Caco-2 (cell line): Measurements from ENCODE around the gene RRAGD. TPM values are rescaled to one million over a fixed set of nuclear protein-coding genes. Genes with fewer than 3 reads are reported as not detected.

Source experiments
- BruUV-seq: library from RNA; stranded (reverse); fragments of 400-500 nt; replicated peaks from 2 replicates; lab custom pipeline; 2021; lab: Mats Ljungman, UMichigan
- CTCF ChIA-PET: fragments of 300-600 bp; sonication (Branson Sonifier 250); formaldehyde crosslinking; loops from one replicate; lab custom pipeline; 2022; ENCODE audit warnings: antibody characterized with exemption; lab: Charles Lee
- POLR2A ChIA-PET: fragments of 300-600 bp; sonication (Branson Sonifier 250); formaldehyde crosslinking; loops from one replicate; lab custom pipeline; 2022; ENCODE audit warnings: antibody characterized with exemption; lab: Charles Lee
- DNase-seq, 2 experiments: peaks; one replicate each; pipeline versions ENCODE4 v3.0.0 to v3.0.0-alpha.2; 2020 to 2022
- H3K27me3 ChIP-seq: replicated peaks from 2 replicates; pipeline ENCODE4 v1.6.0; 2011; ENCODE audit warnings: low read length; ENCODE audit not compliant: control insufficient read depth, insufficient read depth
- H3K36me3 ChIP-seq: 2 replicates; pipeline ENCODE4 v1.5.1; 2011; ENCODE audit warnings: low read length; ENCODE audit not compliant: control insufficient read depth, insufficient read depth
- H3K4me1 ChIP-seq: fragments of 250-450 bp; sonication (Bioruptor Pico); 2 replicates; pipeline ENCODE4 v1.5.1; 2020; ENCODE audit warnings: mild to moderate bottlenecking
- H3K4me3 ChIP-seq: 2 replicates; pipeline ENCODE4 v1.5.1; 2011; ENCODE audit warnings: low read depth, mild to moderate bottlenecking, control low read depth, low read length
- H3K9me3 ChIP-seq: fragments of 250-450 bp; sonication (Bioruptor Pico); 2 replicates; pipeline ENCODE4 v1.5.1; 2020; ENCODE audit warnings: mild to moderate bottlenecking, moderate library complexity
- H3K27ac Mint-ChIP-seq: one replicate; pipeline ENCODE4 v1.8.0; 2022; ENCODE audit warnings: mixed read lengths; ENCODE audit not compliant: unreplicated experiment
- H3K27me3 Mint-ChIP-seq: one replicate; pipeline ENCODE4 v1.8.0; 2022; ENCODE audit warnings: mixed read lengths; ENCODE audit not compliant: insufficient read depth, unreplicated experiment
- H3K36me3 Mint-ChIP-seq: one replicate; pipeline ENCODE4 v1.8.0; 2022; ENCODE audit warnings: mild to moderate bottlenecking, mixed read lengths; ENCODE audit not compliant: insufficient read depth, unreplicated experiment
- H3K4me1 Mint-ChIP-seq: one replicate; pipeline ENCODE4 v1.8.0; 2022; ENCODE audit warnings: low read depth, mixed read lengths; ENCODE audit not compliant: unreplicated experiment
- H3K4me3 Mint-ChIP-seq: one replicate; pipeline ENCODE4 v1.8.0; 2022; ENCODE audit warnings: mild to moderate bottlenecking, moderate library complexity, mixed read lengths; ENCODE audit not compliant: unreplicated experiment
- H3K9me3 Mint-ChIP-seq: one replicate; pipeline ENCODE4 v1.8.0; 2022; ENCODE audit warnings: mixed read lengths; ENCODE audit not compliant: unreplicated experiment
- CTCF ChIP-seq, 2 experiments: fragments of 200-600 bp in 1 of 2; IDR thresholded peaks; 1 replicate in 1 of 2; 2 replicates in 1 of 2; pipeline versions ENCODE4 v1.5.1 to v1.8.0; 2011 to 2022; ENCODE audit warnings: antibody characterized with exemption in 1 of 2, control low read depth in 1 of 2, inconsistent platforms in 1 of 2, low read depth in 1 of 2, low read length in 1 of 2, mild to moderate bottlenecking in 1 of 2, moderate library complexity in 1 of 2; ENCODE audit not compliant: insufficient read depth in 1 of 2, severe bottlenecking in 1 of 2, unreplicated experiment in 1 of 2
- intact Hi-C: fragments of 100-400 bp; cut with micrococcal nuclease; formaldehyde crosslinking; loops from one replicate; pipeline ENCODE4 v1.10.0; 2022; ENCODE audit not compliant: unreplicated experiment
- total RNA-seq: library from RNA; stranded (reverse); gene quantifications from 2 replicates; pipeline ENCODE4 v1.2.3, GENCODE V29; 2022

The RRAGD gene
- total RNA-seq, 1 experiment from 2014 or later, result 8.0 TPM

GRCh38 chr6:89432875-89433251, 20.8 kb upstream of the RRAGD start, which contains the start of gene ANKRD6:
Gene ANKRD6 (plus strand): TSS chr6:89433152. CDS start chr6:89566977, 133,825 bp downstream.
- H3K27ac Mint-ChIP-seq, result no peak within 1 kb of the TSS
- POLR2A ChIA-PET, result no interaction called here
- no peaks in the 10 kb centered on the region for H3K9me3 ChIP-seq

GRCh38 chr6:89430201-89430962, 18.3 kb upstream of the RRAGD start:
- no TSS peak for BruUV-seq

More at GRCh38 chr6:89432875-89433251, 20.8 kb upstream of the RRAGD start, which contains the start of gene ANKRD6:
- DNase-seq, result peak; percentile 50 to 91
- no TSS peak for BruUV-seq
- Histone ChIP-seq H3K27me3 (no peaks in the 10 kb centered on the region), H3K36me3 (no peaks in the 10 kb centered on the region), H3K4me1 (peaks cover under 1% of the 10 kb centered on the region; the same call in 1 of the 2 replicates), H3K4me3 (peak within 1 kb of the TSS; percentile 59)
- H3K4me1 Mint-ChIP-seq, result peaks cover 6% of the 10 kb centered on the region
- no peaks in the 10 kb centered on the region for H3K9me3 Mint-ChIP-seq
- CTCF ChIA-PET, result interaction anchor here (0.8 to 1.3 kb wide), 5 partner anchors 16 to 179 kb away, joined by 3 to 14 read pairs (median 3); no protein-coding TSS in a partner anchor
- H3K4me3 Mint-ChIP-seq, result peak within 1 kb of the TSS; percentile 65
- H3K36me3 Mint-ChIP-seq, result no peaks in the 10 kb centered on the region
- TF ChIP-seq CTCF (IDR thresholded peaks at IDR 0.05; ENCODE audit: insufficient read depth in 1 of 2, low read depth in 1 of 2, low read length in 1 of 2, severe bottlenecking in 1 of 2, unreplicated experiment in 1 of 2), result peak; percentile 72 to 83
- H3K27me3 Mint-ChIP-seq, result peaks cover 13% of the 10 kb centered on the region
- intact Hi-C loops, result loop anchor here (1.0 to 5.0 kb wide), 3 partner anchors 56 to 177 kb away; no protein-coding TSS in a partner anchor

More at GRCh38 chr6:89430201-89430962, 18.3 kb upstream of the RRAGD start:
- no peaks in the 10 kb centered on the region for H3K36me3 Mint-ChIP-seq
- peaks cover 6% of the 10 kb centered on the region for H3K4me1 Mint-ChIP-seq
- intact Hi-C loops, result loop anchor here (5.0 kb wide), 1 partner anchor 53 kb away; no protein-coding TSS in a partner anchor
- no peaks in the 10 kb centered on the region for H3K36me3 ChIP-seq
- ChIA-PET POLR2A (no interaction called here), CTCF (interaction anchor here (1.3 kb wide), 1 partner anchor 168 kb away, joined by 4 read pairs; no protein-coding TSS in a partner anchor)
- H3K4me3 Mint-ChIP-seq, result no peak overlapping the region
- H3K27me3 ChIP-seq, result no peaks in the 10 kb centered on the region
- H3K27me3 Mint-ChIP-seq, result peaks cover 13% of the 10 kb centered on the region
- no peaks in the 10 kb centered on the region for H3K9me3 ChIP-seq
- DNase-seq, result no peak
- no peak overlapping the region for H3K4me3 ChIP-seq
- H3K4me1 ChIP-seq, result no peaks in the 10 kb centered on the region
- H3K9me3 Mint-ChIP-seq, result no peaks in the 10 kb centered on the region
- no peak overlapping the region for H3K27ac Mint-ChIP-seq
- no peak for TF ChIP-seq CTCF (IDR thresholded peaks at IDR 0.05; ENCODE audit: insufficient read depth in 1 of 2, low read depth in 1 of 2, low read length in 1 of 2, severe bottlenecking in 1 of 2, unreplicated experiment in 1 of 2)
